Measurements from ENCODE around the gene DNAH14. TPM values are rescaled to one million over a fixed set of nuclear protein-coding genes. Genes with fewer than 3 reads are reported as not detected.

DNAH14 gene
- total and polyA plus RNA-seq, 2 of the 8 experiments (the other 6 are each of a cell fraction or from before 2014, with no cell fraction given): 8.4 to 40.7 TPM

DNA sequence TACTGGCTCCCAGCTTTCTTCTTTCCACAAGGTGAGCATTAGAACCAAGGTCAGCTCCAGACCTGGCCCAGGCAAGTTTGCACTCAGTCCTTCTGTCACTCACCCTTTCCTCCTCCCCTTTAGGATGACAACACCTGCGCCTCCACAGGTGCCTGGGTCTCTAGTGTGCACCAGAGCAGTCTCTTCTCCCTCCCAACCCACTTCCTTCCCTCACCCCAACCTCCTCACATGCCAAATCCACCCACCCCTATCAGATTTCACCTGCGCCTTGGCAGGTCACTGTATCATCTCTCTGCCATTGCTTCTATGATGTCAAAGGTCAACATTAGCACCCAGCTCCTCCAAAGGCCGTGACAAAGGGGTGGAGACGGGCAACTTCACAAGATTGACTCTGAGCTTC is 460.4 kb downstream of the DNAH14 start (continued):
- TF ChIP-seq CEBPB (IDR thresholded peaks at IDR 0.05; ENCODE audit: low read depth, low read length): no peak
- no peak for TF ChIP-seq CHD7 (IDR thresholded peaks at IDR 0.05; ENCODE audit: insufficient replicate concordance, low read length)
- TF ChIP-seq SRF (IDR thresholded peaks at IDR 0.05; ENCODE audit: low read depth, low read length): no peak

Measured in H1 (cell line).